H1 (cell line): ENCODE data around the gene CHD6.

Experiments used
- E2F6 ChIP-seq: IDR thresholded peaks from 2 replicates; pipeline ENCODE4 v1.6.1; 2012; ENCODE audit warnings: inconsistent platforms
- KDM1A ChIP-seq: fragments of 200-600, 300-600 bp; sonication (generic); IDR thresholded peaks from 2 replicates; pipeline ENCODE4 v1.7.1; 2016; ENCODE audit warnings: mild to moderate bottlenecking, low read length, borderline replicate concordance
- PHF8 ChIP-seq: fragments of 200-600 bp; sonication (generic); conservative IDR thresholded peaks from 2 replicates; pipeline ENCODE4 v1.7.1; 2012; ENCODE audit warnings: low read depth, mild to moderate bottlenecking, inconsistent platforms, low read length, moderate library complexity
- POLR2AphosphoS5 ChIP-seq: IDR thresholded peaks from 2 replicates; pipeline ENCODE4 v1.6.1; 2011; ENCODE audit warnings: low read depth, low read length
- RFX5 ChIP-seq: IDR thresholded peaks from 2 replicates; pipeline ENCODE4 v1.6.1; 2011; ENCODE audit warnings: low read depth, low read length, improper control_type of control experiment, borderline replicate concordance
- TAF1 ChIP-seq: IDR thresholded peaks from 2 replicates; pipeline ENCODE4 v1.6.1; 2011; ENCODE audit warnings: mild to moderate bottlenecking, low read depth, low read length
- TCF12 ChIP-seq: IDR thresholded peaks from 2 replicates; pipeline ENCODE4 v1.6.1; 2011; ENCODE audit warnings: low read depth, mild to moderate bottlenecking, low read length
- TF ChIP-seq, protein P1 (sequence below), 3 experiments: IDR thresholded peaks; 1 replicate in 2 of 3; 2 replicates in 1 of 3; pipeline versions ENCODE4 v1.5.1 to v1.6.1; 2011; ENCODE audit warnings: low read length in 3 of 3, mild to moderate bottlenecking in 3 of 3, inconsistent platforms in 2 of 3, low read depth in 1 of 3, moderate library complexity in 1 of 3; ENCODE audit not compliant: insufficient read depth in 1 of 3; ENCODE audit errors: control extremely low read depth in 1 of 3

GRCh38 chr20:41609474-41609873 lies 8.7 kb downstream of the CHD6 start:
- TF ChIP-seq, protein P1, sequence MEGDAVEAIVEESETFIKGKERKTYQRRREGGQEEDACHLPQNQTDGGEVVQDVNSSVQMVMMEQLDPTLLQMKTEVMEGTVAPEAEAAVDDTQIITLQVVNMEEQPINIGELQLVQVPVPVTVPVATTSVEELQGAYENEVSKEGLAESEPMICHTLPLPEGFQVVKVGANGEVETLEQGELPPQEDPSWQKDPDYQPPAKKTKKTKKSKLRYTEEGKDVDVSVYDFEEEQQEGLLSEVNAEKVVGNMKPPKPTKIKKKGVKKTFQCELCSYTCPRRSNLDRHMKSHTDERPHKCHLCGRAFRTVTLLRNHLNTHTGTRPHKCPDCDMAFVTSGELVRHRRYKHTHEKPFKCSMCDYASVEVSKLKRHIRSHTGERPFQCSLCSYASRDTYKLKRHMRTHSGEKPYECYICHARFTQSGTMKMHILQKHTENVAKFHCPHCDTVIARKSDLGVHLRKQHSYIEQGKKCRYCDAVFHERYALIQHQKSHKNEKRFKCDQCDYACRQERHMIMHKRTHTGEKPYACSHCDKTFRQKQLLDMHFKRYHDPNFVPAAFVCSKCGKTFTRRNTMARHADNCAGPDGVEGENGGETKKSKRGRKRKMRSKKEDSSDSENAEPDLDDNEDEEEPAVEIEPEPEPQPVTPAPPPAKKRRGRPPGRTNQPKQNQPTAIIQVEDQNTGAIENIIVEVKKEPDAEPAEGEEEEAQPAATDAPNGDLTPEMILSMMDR (IDR thresholded peaks at IDR 0.05; ENCODE audit: control extremely low read depth in 1 of 3, insufficient read depth in 1 of 3, low read depth in 1 of 3, low read length in 3 of 3) = no peak
- TF ChIP-seq POLR2AphosphoS5 (no peak), TAF1 (no peak), KDM1A (no peak), RFX5 (no peak), PHF8 (no peak), E2F6 (no peak), TCF12 (no peak)
